HG03280 (cell line): ENCODE results near the gene COG1.

Experiments
- ATAC-seq: cut with Tn5 transposase; IDR thresholded peaks from one replicate; pipeline ENCODE4 v1.9.1; 2021; ENCODE audit warnings: mild to moderate bottlenecking, moderate library complexity; ENCODE audit not compliant: unreplicated experiment

COG1 gene

DNA sequence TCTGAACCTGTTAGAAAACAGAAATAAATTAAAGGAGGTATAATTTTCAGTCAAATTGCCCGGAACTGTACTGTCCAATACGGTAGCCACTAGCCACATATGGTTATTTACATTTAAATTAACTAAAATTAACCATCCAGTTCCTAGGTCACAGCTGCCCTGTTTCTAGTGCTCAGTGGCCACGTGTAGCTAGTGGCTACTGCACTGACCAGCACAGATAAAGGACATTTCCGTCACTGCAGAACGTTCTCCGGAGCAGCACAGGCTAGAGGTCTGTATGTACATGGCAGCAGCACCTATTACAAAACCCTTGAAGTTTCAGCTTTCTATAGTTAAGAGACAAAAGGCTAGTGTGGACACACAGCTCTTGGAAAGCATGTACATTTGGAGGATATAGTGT, 35.1 kb downstream of the COG1 start:
- ATAC-seq: no peak

DNA sequence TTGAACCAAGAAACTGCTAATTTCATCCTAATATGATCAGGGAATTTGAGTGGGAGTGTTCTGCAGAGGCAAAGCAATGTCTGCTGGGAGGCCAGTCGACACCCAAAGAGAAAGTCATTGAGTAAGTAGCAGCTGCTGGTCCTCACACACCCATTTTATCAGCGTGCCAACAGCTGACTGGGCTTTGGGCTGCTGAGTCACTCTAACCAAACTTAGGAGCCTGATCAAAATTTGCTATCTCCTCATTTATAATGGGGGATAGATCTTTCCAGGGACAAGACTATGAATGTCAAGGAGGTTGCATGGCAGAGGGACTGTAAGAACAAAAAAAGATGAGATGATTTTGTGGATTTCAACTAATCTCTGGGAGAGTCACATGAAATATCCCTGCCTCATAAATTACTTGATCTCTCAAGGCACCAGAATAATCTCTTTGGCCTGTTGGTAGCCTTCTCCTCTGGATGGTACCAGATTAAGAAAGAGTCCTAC, 35.9 kb downstream of the COG1 start:
- ATAC-seq: no peak

DNA sequence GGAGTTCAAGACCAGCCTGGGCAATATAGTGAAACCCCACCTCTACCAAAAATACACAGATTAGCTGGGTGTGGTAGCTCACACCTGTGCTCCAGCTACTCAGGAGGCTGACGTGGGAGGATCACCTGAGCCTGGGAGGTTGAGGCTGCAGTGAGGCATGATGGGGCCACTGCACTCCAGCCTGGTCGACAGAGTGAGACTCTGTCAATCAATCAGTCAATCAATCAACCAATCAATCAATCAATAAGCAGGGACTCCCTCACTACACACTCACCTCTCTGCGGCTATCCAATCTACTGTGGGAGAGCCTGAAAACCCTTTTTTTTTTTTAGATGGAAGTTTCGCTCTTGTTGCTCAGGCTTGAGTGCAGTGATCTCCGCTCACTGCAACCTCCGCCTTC, 37.2 kb downstream of the COG1 start:
- no peak for ATAC-seq

DNA sequence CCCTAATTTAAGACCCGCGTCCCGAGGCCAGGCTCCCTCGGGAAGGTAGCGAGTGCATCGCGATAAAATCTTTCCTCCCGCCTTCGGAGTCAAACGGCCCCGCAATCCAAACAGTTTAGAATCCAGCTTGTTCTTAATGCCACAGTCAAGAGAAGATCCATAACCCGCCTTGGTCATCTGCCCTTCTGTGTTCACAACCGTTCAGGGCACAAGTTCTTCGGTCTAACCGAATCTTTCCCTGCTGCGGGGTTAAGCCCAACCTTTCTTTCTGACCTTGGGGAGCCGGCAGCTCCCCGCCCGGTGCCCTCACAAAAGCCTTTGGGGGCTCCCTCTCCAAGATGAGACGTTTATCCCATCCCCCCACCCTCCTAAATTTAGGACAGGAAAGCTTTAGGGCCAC, 38.5 kb downstream of the COG1 start:
- ATAC-seq: no peak

DNA sequence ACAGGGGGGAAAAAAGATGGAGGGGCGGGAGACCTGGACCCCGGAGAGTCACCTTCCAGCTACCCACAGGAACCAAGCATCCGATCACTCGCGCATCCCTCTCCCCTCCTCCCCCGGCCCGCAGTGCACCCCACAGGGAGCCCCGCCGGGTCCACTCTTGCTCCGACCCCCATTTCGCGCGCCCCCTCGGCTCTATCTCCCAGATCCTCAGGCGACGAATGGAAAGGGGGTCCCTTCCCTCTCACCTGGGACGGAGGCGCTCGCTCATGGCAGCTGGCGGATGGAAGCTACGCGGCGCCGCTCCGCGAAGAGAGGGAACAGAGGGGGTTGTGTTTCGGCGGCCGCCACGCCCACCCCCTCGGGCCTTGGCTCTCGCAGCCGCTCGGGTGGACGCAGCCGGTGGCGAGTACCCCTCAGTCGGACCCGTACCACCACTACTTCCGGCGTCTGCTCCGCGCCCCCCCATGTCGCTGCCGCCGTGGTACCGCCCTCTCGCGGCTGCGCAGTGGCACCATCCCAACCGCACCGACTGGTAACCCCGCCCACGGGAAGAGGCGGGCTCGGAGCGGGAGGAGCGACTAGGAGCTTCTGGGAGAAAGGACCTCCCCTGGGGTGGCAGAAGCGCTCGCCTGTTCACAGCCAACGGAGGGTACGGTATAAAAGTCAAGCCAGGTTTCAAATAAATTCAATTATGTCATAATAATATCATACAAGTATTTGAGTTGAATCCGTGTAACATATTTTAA, 39.2 kb downstream of the COG1 start:
- ATAC-seq: peak; percentile 84

DNA sequence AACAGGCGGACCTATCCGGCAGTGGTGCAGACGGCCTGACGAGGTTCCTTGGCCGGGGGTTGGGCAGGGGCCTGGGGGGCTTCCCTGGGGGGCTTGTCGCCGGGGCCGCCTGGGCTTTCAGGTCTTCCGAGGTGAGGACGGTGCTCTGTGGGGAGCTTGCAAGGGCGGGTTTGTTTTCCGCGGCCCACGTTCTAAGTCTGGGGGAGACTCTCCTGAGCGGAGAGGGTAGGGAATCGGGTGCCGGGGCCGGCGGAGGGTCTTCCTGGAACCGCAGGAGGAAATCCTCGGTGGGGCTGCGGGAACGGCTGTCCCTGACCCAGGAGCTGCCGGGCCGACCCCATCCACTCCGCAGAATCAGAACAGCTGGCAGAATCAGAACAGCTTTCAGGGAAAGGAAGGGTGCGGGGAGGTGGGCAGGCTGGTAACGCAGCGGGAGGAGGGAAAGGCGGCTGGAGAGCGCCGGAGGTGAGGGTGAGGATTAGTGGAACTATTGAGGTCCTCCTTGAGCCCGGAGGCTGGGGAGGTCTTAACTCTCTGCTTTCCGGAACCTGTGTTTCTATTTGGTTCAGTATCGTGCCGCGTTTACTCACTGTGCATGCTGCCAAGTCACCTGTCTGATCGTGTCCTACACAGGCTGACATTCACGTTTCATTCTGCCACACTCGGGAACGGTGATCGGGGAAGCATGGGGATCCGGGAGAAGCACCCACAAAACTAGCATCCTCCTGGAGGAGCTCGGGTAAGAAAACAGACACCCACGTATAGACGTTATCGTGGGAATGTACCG, 39.9 kb downstream of the COG1 start:
- ATAC-seq: peak; percentile 21

DNA sequence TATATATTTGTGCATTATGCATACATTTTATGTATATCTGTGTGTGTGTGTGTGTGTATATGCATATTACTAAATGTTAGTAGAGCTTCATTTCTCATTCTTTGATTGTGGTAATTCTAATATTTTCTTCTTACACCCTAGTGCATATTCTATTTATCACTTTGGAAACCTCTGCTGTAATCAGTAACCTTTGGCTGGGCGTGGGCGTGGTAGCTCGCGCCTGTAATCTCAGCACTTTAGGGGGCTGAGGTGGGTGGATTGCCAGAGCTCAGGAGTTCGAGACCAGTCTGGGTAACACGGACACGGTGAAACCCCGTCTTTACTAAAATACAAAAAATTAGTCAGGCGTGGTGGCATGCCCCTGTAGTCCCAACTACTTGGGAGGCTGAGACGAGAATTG, 41.9 kb downstream of the COG1 start:
- no peak for ATAC-seq

DNA sequence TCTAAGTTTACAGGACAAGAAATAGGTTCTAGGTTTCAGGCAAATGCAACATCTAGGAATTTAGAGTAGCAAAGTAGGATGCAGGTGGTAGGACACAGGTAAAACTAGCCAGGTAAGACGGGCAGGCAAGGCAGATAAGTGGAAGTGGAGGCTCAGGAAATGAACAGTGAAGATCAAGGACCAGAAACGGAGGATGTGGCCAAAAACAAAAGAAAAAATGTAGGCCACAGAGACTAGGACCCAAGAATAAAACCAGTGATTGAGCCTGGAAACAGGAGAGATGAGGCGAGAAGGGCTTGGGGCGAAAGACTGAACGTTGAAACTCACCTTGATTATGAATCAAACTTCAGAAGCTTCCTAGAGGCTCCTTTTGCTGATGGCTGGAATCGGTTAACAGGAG, 44.9 kb downstream of the COG1 start:
- no peak for ATAC-seq

DNA sequence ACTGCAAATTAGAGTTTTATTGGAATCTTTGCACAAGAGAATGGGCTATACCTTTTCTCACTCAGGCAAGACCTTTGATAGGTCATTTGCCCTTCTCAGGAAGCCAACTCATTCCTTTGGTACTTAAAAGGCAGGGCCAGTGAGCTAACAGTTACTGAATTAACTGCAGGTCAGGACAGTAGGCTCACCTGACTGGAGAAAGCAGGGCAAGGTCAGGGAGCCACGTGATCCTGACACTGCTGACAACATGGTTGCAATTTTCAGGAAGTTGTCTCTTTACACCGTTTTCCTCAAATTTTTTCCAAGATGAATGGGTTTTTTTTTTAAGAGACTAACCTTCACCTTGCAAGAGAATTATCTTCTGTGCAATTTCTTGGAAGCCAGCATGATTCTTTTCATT, 47.7 kb downstream of the COG1 start:
- no peak for ATAC-seq

DNA sequence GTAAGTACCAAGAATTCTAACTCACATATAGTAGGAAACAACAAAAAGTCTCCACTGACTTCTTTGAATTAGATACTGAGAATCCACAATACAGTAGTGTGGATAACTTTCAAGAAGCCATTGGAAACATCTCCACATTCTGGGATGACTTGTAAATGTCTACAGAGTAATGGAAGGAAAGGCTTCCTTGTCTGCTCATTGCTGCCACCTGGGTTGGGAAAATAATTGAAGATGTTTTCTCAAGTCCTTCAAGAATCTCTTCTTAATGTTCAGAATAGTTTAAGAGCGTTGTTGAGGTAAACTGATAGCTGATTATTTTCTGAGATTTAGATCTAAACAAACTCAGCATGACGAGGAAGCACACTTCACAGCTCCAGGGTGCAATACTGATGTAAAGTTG, 54.9 kb downstream of the COG1 start:
- no peak for ATAC-seq

DNA sequence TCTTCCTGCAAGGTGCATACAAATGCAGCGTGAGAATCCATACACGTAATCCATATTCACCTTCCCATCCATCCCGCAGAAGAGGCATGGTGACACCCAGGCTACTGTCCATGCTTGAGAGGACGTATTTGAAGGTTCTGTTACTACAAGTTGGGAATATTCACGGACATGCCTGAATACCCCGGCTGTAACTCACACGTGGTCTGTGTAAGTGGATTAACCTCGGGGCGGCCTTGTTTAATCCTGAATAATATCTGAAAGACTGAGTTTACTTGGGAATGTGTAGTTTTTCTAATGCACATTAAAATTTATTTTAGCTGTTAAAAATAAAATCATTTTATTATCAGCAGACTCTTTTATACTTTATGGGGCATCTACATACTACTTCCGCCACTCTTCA, 55.7 kb downstream of the COG1 start:
- no peak for ATAC-seq

DNA sequence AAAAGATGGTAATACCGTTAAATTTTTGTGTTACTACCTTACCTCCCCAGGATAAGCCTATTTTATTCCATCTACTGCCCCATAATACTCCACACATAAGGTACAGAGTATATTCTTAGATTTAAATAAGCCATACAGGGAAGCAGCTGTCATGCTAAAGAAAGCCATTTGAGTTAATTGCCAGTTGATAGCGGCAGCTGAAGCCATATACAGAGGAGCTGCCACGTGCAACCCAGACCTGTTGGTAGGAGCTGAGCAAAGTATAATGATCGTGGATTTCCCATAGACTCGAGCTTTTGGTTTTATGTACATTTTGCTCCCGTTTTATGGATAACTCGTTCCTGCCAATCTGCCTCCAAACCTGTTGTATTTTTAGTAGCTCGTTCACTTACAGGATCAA, 56.8 kb downstream of the COG1 start:
- no peak for ATAC-seq

DNA sequence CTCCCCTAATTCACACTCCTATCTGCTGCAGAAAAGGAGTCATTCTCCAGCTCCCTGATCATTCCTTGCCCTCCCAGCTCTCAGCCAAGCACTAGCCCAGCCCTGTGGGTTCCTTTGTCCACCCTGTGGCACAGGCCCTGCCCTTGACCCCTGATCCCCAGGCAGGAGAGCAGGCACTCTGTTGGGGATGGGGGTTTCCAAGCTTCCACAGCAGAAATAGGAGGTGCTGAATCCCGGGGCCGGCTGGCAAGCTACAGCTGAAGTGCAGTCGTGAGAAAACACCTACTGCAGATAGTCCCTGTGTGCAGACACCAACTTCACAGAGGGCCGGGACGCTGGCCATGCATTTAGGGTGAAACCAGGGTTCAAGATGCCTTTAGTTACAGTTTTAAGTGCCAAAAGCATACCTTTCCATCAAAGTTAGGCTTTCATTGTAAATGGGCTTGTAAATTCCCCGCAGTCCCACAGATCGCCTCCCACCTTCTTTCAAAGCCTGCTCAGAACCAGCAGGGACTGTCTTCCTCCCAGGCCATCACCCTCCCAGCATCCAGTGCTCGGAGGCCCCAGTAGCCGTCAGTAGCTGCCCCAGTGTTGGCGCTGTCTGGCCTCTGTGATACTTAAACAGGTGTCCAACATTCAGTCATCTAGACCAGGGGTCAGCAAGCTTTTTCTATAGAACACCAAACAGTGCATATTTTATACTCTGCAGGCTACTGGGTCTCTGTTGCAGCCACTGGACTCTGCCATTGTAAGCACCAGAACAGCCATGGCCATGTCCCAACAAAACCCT, 58.2 kb downstream of the COG1 start:
- no peak for ATAC-seq

DNA sequence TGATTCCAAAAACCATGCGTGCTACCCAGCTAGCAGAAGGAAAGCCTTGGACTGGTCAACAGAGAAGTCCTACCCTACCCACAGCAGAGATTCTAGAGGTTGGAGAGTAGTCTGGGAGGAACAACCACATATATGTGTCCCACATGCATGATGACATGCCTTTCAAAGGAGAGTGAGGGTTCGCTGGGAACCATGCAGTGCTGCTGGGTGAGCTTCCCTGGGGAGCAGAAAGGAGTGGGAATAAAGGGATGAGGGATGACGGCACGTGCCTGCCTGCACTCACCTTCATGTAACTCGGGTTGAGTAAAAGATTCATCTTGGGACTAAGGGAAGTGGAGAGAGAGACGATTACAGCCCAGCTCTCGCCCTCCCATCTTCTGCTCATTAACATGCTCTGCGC, 59.0 kb downstream of the COG1 start:
- no peak for ATAC-seq

DNA sequence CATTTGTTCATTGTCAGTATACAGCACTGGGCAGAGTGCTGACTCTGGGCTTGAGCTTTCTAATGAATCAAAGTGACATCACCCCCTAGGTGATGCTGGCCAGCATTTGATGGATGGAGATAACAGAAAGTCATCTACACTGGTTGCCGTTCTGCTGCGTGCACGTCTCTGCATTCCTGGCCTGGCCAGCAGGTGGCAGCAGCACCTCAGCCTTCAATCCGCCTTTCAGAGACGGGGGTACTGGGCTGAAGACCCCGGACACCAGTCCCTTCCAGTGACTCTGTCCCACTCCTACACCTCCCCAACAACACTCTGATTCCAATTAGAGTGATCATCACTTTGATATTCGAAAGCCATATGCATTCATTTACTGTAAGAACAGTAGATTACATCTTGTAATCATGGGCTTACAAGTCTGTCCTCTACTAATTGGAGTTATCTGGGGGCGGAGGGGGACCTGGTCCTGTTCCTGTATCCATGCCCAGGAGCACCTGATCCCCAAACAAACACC, 62.9 kb downstream of the COG1 start:
- ATAC-seq: peak; percentile 58

DNA sequence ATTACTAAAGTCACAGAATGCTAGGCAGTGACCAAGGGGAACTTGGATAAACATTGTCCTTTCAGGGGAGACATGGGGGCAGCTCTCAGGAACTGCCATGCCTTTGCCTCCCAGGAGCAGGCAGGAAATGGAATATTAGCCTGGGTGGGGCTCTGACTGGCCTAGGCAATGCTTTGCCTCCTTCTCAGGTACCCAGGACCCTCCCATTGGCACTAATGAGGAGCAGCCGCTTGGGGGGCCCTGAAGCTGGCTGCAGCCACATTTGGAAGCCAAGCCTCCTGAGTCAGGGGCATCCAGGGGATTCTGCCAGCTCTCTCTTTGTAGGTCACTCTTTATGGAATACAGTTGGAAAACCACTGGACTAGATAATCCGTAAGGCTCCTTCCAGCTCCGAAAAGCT, 63.4 kb downstream of the COG1 start:
- no peak for ATAC-seq

DNA sequence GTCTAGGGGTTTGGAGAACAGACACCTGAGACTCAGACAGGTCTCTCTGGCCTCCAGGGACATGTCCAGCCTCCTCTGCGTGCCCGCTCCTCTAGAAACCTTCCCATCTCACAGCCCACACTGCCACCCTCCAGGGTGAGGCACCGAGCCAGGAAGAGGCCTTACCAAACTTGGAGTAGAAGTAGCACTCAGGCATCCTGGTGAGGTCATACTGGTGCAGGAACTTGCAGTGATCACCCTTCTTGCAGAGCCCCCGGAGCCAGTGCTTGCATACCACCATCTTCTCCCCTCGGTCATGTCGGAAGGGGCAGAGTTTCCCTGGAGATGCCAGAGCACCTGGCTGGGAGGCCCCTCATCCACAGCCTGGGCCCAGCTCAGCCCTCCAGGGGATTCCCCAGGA, 64.7 kb downstream of the COG1 start:
- ATAC-seq: no peak
